Astrocyte (in vitro differentiated cells and primary cell): ENCODE measurements around the gene PPP2R3A. TPM values are rescaled to one million over a fixed set of nuclear protein-coding genes. Genes with fewer than 3 reads are reported as not detected.

Experiments
- DNase-seq: peaks from one replicate; pipeline ENCODE4 v3.0.0-alpha.2; 2010; ENCODE audit warnings: low read depth
- FAIRE-seq: peaks from 2 replicates; lab custom pipeline; 2011; peaks lifted over from hg19 to GRCh38; lab: Jason Lieb, UNC
- H2AFZ ChIP-seq: 2 replicates; pipeline ENCODE4 v1.6.0; 2012; ENCODE audit warnings: low read depth, low read length, inconsistent platforms
- H3K27ac ChIP-seq: 2 replicates; pipeline ENCODE4 v1.5.1; 2011; ENCODE audit warnings: low read depth, low read length, inconsistent platforms
- H3K27me3 ChIP-seq: 2 replicates; pipeline ENCODE4 v1.6.0; 2011; ENCODE audit warnings: low read length, inconsistent platforms; ENCODE audit not compliant: insufficient read depth
- H3K36me3 ChIP-seq: 2 replicates; pipeline ENCODE4 v1.5.1; 2011; ENCODE audit warnings: low read length, inconsistent platforms; ENCODE audit not compliant: insufficient read depth
- H3K4me1 ChIP-seq: 2 replicates; pipeline ENCODE4 v1.5.1; 2011; ENCODE audit warnings: low read length, inconsistent platforms; ENCODE audit not compliant: insufficient read depth
- H3K4me2 ChIP-seq: 2 replicates; pipeline ENCODE4 v1.6.0; 2012; ENCODE audit warnings: low read length, inconsistent platforms
- H3K4me3 ChIP-seq: 2 replicates; pipeline ENCODE4 v1.5.1; 2011; ENCODE audit warnings: low read depth, mild to moderate bottlenecking, low read length, inconsistent platforms; ENCODE audit not compliant: insufficient read depth
- H3K79me2 ChIP-seq: 2 replicates; pipeline ENCODE4 v1.6.0; 2012; ENCODE audit warnings: mild to moderate bottlenecking, low read length, inconsistent platforms; ENCODE audit not compliant: insufficient read depth
- H3K9ac ChIP-seq: 2 replicates; pipeline ENCODE4 v1.6.0; 2012; ENCODE audit warnings: mild to moderate bottlenecking, low read length, inconsistent platforms
- H3K9me3 ChIP-seq: 2 replicates; pipeline ENCODE4 v1.5.1; 2012; ENCODE audit warnings: low read depth, mild to moderate bottlenecking, low read length, inconsistent platforms; ENCODE audit not compliant: insufficient read depth
- H4K20me1 ChIP-seq: 2 replicates; pipeline ENCODE4 v1.6.0; 2012; ENCODE audit warnings: low read length, inconsistent platforms; ENCODE audit not compliant: insufficient read depth
- H3K27ac Mint-ChIP-seq: one replicate; pipeline ENCODE4 v1.8.0; 2021; ENCODE audit warnings: mild to moderate bottlenecking, mixed read lengths; ENCODE audit not compliant: unreplicated experiment
- H3K27me3 Mint-ChIP-seq: one replicate; pipeline ENCODE4 v1.8.0; 2021; ENCODE audit warnings: low read depth, mixed read lengths; ENCODE audit not compliant: unreplicated experiment
- H3K36me3 Mint-ChIP-seq: one replicate; pipeline ENCODE4 v1.8.0; 2021; ENCODE audit warnings: low read depth, mixed read lengths; ENCODE audit not compliant: unreplicated experiment
- H3K4me1 Mint-ChIP-seq: one replicate; pipeline ENCODE4 v1.8.0; 2021; ENCODE audit warnings: low read depth, mixed read lengths; ENCODE audit not compliant: unreplicated experiment
- H3K4me3 Mint-ChIP-seq: one replicate; pipeline ENCODE4 v1.8.0; 2021; ENCODE audit warnings: mild to moderate bottlenecking, moderate library complexity, mixed read lengths; ENCODE audit not compliant: unreplicated experiment
- H3K9me3 Mint-ChIP-seq: one replicate; pipeline ENCODE4 v1.8.0; 2021; ENCODE audit warnings: mild to moderate bottlenecking, mixed read lengths; ENCODE audit not compliant: unreplicated experiment
- EZH2 ChIP-seq: IDR thresholded peaks from 2 replicates; pipeline ENCODE4 v1.6.1; 2012; ENCODE audit warnings: mild to moderate bottlenecking, low read length, inconsistent platforms; ENCODE audit not compliant: insufficient read depth
- total RNA-seq: library from RNA; stranded (reverse); gene quantifications from 2 replicates; pipeline ENCODE4 v1.2.1, GENCODE V29; 2021
- TF ChIP-seq, protein P1 (sequence below): IDR thresholded peaks from 2 replicates; pipeline ENCODE4 v1.5.1; 2011; ENCODE audit warnings: low read depth, mild to moderate bottlenecking, inconsistent platforms, low read length, moderate library complexity; ENCODE audit not compliant: insufficient read depth

The PPP2R3A gene
- total RNA-seq, 1 donor from 2014 or later: 18.7 TPM

DNA sequence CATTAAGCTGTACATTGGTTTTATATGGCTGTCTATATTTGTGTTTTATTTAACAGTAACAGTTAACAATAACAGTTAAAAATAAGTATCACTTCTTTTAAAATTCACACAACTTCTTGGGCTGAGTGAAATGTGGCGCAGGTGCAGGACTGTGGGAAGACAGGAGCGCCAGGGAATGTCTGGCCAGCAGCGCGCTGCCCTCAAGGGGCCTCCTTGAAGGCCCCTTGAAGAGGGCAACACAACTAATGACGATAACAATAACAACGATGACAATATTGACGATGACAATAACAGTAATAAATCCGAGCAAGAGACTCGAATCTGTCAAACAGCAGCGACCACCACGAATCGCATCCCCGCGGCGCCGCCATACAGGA lies 411 bp upstream of the PPP2R3A start:
- Histone ChIP-seq H3K9me3 (no peaks in the 10 kb centered on the region), H3K9ac (peak overlapping the region; percentile 70), H3K27me3 (no peaks in the 10 kb centered on the region), H2AFZ (peak overlapping the region; percentile 91), H4K20me1 (peaks cover 8% of the 10 kb centered on the region), H3K4me2 (peak overlapping the region; percentile 92), H3K79me2 (peaks cover 41% of the 10 kb centered on the region), H3K36me3 (no peaks in the 10 kb centered on the region), H3K4me1 (peaks cover 22% of the 10 kb centered on the region), H3K4me3 (peak overlapping the region; percentile 87), H3K27ac (no peak overlapping the region)
- peak; percentile 60 for DNase-seq
- no peak for TF ChIP-seq EZH2
- Mint-ChIP-seq H3K27ac (peak overlapping the region; percentile 70), H3K36me3 (no peaks in the 10 kb centered on the region), H3K4me3 (peak overlapping the region; percentile 85), H3K9me3 (peaks cover 5% of the 10 kb centered on the region), H3K27me3 (no peaks in the 10 kb centered on the region), H3K4me1 (peaks cover 19% of the 10 kb centered on the region)
- no peak for FAIRE-seq

DNA sequence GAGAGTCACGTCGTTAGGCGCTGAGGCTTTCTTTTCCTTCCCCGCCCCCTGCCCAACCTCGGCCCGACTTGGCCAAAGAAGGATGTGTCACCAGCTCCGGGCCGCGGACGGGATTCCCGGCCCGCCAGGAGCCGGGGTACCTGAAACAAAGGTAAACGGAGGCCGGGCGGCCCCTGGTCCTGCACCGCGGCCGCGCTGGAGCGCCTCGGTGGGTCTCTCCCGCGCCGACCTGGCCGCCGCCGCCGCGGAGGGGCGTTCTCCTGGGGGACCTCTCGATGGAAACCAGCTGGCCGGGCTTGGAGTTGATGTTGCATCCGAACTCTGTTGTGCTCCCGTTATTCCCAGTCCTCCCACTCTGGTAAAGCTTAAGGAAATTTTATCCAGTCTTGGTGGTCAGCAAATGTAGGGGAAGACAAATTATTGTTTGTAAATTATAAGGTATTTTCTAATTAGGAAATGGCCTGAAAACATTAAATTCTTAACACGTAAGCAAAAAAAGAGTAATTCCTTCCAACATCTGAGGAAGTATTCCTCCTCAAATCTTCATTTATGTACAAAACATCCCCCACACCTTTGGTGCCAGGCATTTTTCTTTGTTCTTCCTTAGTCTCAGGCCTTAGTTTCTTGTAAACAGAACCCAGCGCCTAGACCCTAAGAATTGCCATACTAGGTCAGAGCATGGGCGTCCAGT lies 888 bp downstream of the PPP2R3A start:
- DNase-seq: no peak

DNA sequence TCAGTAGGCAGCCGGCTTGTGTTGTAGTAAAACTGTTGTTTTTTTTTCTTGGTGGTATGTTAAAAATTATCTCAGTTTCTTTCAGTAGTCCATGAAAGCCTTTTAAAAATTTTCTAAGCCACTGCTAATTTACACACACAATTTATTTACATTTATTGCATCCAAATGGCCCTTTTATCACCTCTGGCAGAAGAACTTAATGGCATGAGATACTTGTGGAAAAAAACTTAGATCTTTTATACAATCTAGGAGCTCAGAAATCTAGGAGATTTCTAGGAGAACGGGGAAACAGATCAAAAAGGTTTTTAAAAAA lies 1.4 kb downstream of the PPP2R3A start:
- H3K4me1 Mint-ChIP-seq: peaks cover 32% of the 10 kb centered on the region
- H3K4me1 ChIP-seq: peaks cover 22% of the 10 kb centered on the region
- no peaks in the 10 kb centered on the region for H3K9me3 Mint-ChIP-seq
- peak overlapping the region; percentile 87 for H3K4me3 ChIP-seq
- H4K20me1 ChIP-seq: peaks cover 18% of the 10 kb centered on the region
- H3K27ac ChIP-seq: peak overlapping the region; percentile 89
- DNase-seq (no peak), FAIRE-seq (no peak)
- no peaks in the 10 kb centered on the region for H3K27me3 ChIP-seq
- no peak for TF ChIP-seq EZH2
- TF ChIP-seq, protein P1, sequence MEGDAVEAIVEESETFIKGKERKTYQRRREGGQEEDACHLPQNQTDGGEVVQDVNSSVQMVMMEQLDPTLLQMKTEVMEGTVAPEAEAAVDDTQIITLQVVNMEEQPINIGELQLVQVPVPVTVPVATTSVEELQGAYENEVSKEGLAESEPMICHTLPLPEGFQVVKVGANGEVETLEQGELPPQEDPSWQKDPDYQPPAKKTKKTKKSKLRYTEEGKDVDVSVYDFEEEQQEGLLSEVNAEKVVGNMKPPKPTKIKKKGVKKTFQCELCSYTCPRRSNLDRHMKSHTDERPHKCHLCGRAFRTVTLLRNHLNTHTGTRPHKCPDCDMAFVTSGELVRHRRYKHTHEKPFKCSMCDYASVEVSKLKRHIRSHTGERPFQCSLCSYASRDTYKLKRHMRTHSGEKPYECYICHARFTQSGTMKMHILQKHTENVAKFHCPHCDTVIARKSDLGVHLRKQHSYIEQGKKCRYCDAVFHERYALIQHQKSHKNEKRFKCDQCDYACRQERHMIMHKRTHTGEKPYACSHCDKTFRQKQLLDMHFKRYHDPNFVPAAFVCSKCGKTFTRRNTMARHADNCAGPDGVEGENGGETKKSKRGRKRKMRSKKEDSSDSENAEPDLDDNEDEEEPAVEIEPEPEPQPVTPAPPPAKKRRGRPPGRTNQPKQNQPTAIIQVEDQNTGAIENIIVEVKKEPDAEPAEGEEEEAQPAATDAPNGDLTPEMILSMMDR: no peak
- no peaks in the 10 kb centered on the region for H3K9me3 ChIP-seq
- H3K27me3 Mint-ChIP-seq: no peaks in the 10 kb centered on the region
- peak overlapping the region; percentile 48 for H3K27ac Mint-ChIP-seq
- no peak overlapping the region for H2AFZ ChIP-seq
- peak overlapping the region; percentile 89 for H3K4me3 Mint-ChIP-seq
- no peaks in the 10 kb centered on the region for H3K36me3 ChIP-seq
- H3K4me2 ChIP-seq: peak overlapping the region; percentile 92
- H3K9ac ChIP-seq: peak overlapping the region; percentile 93
- H3K36me3 Mint-ChIP-seq: no peaks in the 10 kb centered on the region
- peaks cover 59% of the 10 kb centered on the region for H3K79me2 ChIP-seq

More for the DNA sequence above, 888 bp downstream of the PPP2R3A start:
- Histone ChIP-seq H3K4me1 (peaks cover 22% of the 10 kb centered on the region), H3K79me2 (peaks cover 54% of the 10 kb centered on the region), H3K4me3 (peak overlapping the region; percentile 87), H3K27ac (peak overlapping the region; percentile 89), H3K36me3 (no peaks in the 10 kb centered on the region), H3K4me2 (peak overlapping the region; percentile 92), H3K9me3 (no peaks in the 10 kb centered on the region), H2AFZ (peak overlapping the region; percentile 80), H4K20me1 (peaks cover 18% of the 10 kb centered on the region), H3K9ac (peak overlapping the region; percentile 93), H3K27me3 (no peaks in the 10 kb centered on the region)
- H3K36me3 Mint-ChIP-seq: no peaks in the 10 kb centered on the region
- peaks cover 32% of the 10 kb centered on the region for H3K4me1 Mint-ChIP-seq
- H3K4me3 Mint-ChIP-seq: peak overlapping the region; percentile 89
- H3K27me3 Mint-ChIP-seq: no peaks in the 10 kb centered on the region
- peak overlapping the region; percentile 48 for H3K27ac Mint-ChIP-seq
- no peaks in the 10 kb centered on the region for H3K9me3 Mint-ChIP-seq
- no peak for TF ChIP-seq EZH2
- TF ChIP-seq, protein P1: no peak
- FAIRE-seq: peak; percentile 9
